HG02759 (cell line): ENCODE measurements around the gene C7orf33.
"Not testable (repeated sequence)": the region's sequence is repeated elsewhere in the genome, so short reads cannot be mapped to it uniquely, and the experiment has no call there.

Source experiments
- ATAC-seq: cut with Tn5 transposase; IDR thresholded peaks from one replicate; pipeline ENCODE4 v1.9.1; 2021; ENCODE audit warnings: mild to moderate bottlenecking, moderate library complexity; ENCODE audit not compliant: unreplicated experiment

The C7orf33 gene, protein sequence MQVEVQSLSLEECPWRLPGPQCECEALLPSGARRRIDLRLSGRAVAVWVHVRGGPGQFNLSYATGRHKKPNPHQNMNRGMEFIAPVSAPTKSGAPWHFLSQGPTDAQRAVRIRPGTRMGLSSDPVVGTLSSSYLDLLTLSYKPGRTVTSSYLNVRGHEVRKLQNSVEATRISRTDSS

DNA sequence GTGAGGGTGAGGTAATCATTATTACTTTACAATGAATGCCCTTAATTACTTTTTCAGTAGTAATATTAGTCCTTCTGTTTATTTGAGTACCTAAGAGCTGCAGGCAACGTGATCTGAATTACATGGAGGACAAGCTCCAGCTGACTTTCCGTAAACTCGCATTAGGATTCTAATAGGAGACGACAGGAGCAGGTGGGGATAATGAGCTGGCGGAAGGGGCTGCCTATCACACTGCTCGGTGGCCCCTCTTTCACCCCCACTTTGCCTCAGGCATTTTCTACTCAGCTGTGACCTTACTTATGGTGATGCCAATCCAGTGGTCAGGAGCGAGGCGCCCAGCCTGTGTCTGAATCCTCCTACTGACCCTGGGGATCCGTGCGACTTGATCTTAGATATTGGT lies at the start of gene C7orf33:
Gene C7orf33, plus strand, starts transcription at position 296 of the 400 bp plus-strand sequence. CDS start 160 bp downstream, outside the sequence.
- ATAC-seq, result no peak

DNA sequence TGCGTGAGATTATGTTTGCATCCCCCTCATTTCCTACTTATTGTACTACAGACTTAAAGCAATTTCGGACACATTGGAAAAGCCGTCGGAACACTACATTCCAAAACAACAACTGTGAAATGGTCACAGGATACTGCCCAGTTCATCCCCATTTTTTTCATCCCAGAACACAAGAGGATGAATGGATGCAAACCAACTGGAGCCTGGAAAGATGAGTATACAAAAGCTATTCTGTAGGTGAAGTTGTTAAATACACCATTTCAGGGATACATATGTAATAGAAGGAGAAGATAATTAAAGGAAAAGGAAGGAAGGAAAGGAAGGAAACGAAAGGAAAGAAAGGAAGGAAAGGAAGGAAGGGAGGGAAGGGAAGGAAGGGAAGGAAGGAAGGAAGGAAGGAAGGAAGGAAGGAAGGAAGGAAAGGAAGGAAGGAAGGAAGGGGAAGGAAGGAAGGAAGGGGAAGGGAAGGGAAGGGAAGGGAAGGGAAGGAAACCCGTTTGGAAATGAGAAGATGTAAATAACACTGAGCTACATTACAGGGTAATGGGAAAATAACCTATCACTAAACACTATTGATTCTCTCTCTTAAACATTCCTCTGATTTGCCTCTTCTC lies 48.6 kb upstream of the C7orf33 start:
- ATAC-seq, result no peak

DNA sequence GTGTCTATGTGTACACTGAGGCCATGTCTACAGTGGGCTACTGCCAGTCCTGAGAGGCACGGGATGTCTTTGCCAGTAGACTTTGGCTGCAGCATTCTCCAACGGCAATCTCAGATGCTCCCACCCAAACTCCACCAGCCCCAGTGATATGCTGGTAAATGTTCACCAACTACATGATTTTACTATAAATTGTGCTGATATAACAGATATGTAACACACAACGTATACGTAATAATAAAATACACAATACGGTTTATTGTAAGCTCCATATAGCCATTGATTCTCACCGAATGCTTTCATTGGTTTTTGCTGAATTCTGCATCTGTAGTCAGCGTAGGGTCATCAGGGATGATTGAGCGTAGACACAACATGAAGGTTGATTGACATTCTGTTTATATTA lies 47.3 kb upstream of the C7orf33 start:
- ATAC-seq, result no peak

DNA sequence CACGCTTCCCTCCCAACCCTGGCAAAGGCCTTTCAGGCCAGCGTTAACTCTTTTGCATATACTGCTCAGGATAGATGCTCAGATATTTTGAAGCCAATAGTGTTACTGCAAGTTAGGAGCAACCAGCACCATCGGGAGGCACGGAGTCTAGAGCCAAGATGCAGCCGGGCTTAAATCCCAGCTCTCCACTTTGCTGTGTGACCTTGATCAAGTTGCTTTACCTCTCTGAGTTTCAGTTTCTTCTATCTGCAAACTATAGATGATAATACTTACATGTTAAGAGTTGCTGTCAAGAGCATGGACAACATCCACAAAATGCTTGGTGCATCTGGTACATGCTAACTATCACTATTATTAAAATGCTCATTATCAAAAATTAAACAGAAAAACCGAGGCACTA lies 45.4 kb upstream of the C7orf33 start:
- no peak for ATAC-seq

DNA sequence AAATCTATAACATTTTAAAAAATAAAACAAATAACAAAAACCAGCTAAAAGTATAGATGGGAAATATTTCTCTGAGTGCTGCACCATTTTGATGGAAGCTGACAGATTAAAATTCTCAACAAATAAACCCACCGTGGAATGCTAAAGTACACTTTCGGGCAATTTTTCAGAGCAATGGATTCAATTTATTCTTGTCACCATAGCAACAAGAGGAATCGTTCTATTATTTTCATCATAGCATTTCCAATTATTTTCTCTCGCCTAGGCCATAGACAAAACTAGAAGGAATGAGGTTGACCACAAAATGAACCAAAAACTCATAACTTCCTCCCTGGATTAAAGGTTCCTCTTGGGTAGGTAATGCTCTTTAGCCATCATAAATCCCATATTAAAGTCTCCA lies 44.6 kb upstream of the C7orf33 start:
- ATAC-seq, result no peak

DNA sequence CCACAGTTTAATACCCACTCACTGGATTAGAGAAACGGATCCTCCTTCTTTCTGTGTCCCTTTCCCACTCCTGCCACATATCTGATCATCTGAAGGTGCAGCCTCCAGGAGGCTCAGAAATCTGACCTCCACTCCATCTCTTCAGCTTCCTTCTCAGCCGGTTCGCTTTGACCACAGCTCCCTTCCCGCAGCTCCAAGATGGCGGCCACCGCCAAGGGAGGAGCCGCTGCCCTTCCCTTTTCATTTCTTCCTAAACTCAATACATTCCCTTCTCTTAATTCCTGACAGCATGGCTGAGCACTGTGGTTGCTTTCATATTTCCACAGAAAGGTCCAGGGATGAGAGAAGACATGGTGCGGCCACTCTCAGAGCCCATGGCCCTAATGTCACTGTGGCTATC lies 43.7 kb upstream of the C7orf33 start:
- no peak for ATAC-seq

DNA sequence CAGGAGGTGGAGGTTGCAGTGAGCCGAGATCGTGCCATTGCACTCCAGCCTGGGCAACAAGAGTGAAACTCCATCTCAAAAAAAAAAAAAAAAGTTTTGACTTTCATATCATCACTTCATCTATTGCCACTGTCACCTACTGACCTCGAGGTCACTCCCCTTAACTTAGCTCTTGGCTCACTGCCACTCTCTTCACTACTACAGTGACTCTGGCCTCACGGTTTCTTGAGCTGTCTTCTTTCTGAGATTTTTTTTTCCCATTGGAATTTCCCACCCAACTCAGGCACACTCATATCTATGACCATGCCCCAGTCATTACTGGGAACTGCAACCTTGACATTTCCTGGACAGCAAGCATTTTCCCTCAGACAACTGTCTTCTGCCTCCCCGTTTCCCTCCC lies 42.6 kb upstream of the C7orf33 start:
- ATAC-seq, result no peak

DNA sequence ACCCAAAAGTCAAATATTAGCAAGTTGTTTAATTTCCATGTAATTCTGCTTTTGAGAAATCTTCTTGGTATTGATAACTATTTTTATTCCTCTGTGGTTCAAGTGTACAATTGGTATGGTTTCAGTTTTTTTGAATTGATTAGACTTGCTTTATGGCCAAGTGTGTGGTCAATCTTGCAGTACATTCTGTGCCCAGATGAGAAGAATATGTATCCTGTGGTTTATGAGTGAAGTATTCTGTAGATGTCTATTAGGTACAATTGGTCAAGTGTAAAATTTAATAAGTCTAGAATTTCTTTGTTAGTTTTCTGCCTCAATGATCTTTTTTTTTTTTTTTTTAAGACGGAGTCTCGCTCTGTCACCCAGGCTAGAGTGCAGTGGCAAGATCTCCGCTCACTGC lies 36.6 kb upstream of the C7orf33 start:
- ATAC-seq, result peak; percentile 66

DNA sequence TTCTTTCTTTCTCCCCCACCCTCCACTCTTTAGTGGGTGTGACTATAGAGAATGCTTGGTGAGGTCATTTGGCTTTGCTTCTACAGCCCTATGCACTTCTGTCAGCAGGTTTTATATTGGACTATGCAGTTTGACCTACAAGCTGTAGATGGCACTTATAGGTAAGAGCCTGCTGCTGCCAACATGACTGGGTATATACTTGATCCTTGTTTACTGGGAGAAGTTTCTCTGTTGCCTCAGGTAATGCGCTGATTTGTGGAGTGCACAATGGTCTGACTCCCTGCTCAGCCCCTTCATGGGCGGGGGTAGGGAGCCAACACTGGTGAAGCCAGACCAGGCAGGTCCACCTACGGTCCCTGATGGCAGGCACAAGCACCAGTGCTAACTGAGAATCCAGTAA lies 33.7 kb upstream of the C7orf33 start:
- no peak for ATAC-seq

DNA sequence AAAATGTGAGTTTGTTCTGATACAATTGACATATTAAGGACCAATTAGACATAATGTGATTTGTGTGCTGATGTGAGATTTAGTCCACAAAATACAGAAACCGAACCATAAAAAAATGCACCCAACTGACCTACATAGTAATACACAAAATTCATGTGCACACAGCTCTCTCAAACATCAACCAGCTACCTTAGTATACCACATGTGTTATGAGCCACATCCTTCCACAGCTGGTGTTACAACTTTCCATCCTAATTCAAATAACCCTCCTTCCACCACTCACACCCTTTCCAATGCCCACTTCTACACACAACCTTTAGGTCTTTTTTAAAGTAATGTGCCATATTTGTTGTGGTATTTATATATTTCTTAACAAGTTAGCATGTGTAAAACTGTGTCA lies 31.7 kb upstream of the C7orf33 start:
- no peak for ATAC-seq

DNA sequence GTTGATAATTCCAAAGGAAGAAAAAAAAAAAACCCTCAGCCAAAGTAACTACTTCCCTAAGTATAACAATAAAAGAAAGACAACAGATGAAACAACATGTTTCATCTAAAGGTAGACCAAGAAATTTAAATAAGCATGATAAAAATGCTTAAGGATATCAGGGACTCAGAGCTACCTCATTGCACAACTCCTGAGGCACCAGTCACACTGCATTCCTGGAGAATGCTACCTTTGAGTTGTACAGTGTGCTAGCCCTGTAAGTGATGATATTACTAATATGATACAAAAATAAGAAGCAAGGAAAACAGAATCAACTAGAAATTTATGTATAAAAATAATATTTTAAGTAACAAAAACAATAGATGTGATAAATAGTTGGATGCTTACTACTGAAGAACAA lies 29.5 kb upstream of the C7orf33 start:
- ATAC-seq, result no peak

DNA sequence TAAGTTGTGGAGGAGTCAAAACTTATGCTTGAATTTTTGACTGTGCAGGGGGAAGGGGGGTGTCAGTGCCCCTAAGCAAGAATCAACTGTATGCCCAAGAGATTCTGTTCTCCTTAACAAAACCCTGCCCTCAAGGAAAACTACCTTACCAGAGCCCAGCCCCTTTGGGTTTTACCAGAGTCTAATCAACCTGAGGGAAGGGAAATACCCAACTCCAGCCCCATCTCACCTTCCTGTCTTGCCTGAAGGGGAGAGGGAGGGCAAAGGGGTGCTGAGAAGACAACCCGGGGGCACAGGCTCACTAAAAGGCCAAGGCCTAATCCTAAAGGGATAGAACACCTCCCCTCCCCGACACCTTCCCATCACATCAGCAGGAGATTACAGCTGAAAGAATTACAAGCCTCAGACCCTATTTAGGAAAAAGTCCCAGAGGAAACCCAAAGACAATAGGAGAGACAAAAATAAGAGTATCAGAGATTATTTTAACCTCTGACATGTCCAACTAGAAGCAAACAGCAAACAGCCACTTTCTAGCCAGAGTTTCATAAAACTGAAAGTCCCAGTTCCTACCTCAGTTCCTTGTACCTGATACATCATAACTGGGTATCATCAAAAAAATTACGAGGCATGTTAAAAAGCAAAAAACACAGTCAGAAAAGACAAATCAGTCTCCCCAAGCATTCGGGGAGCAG lies 26.8 kb upstream of the C7orf33 start:
- peak; percentile 37 for ATAC-seq

DNA sequence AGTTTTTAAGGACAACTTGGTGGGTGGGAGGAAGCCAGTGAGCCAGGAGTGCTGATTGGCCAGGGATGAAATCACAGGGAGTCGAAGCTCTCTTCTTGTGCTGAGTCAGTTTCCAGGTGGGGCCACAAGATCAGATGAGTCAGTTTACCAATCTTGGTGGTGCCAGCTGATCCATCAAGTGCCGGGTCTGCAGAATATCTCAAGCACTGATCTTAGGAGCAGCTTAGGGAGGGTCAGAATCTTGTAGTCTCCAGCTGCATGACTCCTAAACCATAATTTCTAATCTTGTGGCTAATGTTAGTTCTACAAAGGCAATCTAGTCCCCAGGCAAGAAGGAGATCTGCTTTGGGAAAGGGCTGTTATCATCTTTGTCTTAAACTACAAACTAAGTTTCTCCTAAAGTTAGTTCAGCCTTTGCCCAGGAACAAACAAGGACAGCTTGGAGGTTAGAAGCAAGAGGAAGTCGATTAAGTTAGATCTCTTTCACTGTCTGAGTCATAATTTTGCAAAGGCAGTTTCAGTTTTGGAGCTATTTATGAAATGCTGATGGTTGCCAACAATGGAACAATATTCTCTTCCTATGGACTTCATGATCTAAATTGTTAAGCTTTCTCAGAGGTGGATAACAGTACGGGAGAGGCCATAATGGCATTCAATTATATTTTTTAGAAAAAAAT lies 26.2 kb upstream of the C7orf33 start:
- peak; percentile 88 for ATAC-seq

DNA sequence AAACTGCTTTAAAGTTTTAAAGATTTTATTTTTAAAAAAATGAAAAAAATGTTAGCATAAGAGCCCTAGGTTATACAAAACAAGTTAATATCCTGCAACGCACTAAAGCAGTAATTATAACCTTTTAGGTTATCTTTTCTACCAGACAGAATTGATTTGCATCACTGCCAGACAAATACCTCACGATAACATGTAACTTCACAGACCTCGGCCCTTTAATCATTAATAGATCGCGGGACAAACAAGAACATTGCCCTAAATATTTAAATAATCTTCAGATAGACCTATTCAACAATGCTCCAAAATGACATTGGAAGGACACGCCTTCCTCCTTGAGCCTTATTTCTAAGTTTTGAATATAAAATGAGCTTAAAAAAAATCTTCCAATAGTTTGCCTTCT lies 23.8 kb upstream of the C7orf33 start:
- no peak for ATAC-seq

DNA sequence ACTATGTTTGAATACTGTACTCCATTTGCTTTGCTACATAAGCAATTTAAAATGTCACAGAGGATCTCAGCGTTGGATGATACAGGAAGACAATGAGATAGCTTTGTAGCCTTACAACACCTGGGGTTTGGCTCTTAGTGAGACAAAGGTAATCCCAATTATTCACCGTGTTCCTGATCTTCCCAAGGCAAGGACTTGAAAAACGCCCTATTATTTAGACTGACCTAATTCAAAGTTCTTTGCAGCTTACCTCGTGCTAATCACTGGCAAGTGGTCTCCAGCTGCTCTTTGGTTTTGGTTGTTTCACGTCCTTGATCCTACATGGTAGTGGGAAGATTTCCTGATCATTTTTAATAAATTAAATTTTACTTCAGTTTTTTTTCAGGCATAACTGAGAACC lies 23.0 kb upstream of the C7orf33 start:
- no peak for ATAC-seq

DNA sequence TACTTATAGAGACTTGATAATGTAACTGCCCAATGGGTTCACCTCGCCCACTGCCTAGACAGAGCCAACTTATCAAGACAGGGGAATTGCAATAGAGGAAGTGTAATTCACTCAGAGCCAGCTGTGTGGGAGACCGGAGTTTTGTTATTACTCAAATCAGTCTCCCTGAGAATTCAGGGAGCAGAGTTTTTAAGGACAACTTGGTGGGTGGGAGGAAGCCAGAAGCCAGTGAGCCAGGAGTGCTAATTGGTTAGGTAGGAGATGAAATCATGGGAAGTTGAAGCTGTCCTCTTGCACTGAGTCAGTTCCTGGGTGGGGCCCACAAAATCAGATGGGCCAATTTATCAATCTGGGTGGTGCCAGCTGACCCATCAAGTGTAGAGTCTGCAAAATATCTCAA lies 20.1 kb upstream of the C7orf33 start:
- no peak for ATAC-seq

DNA sequence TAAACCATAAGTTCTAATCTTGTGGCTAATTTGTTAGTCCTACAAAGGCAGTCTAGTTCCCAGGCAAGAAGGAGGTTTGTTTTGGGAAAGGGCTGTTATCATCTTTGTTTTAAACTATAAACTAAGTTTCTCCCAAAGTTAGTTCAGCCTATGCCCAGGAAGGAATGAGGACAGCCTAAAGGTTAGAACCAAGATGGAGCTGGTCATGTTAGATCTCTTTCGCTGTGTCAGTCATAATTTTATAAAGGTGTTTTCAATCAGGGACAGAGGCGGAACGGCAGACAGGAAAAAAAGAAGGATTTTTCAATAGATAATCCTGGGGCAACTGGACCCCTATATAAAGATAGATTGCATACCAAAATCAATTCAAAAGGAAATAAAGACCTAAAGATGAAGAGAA lies 19.6 kb upstream of the C7orf33 start:
- ATAC-seq, result not testable (repeated sequence)

DNA sequence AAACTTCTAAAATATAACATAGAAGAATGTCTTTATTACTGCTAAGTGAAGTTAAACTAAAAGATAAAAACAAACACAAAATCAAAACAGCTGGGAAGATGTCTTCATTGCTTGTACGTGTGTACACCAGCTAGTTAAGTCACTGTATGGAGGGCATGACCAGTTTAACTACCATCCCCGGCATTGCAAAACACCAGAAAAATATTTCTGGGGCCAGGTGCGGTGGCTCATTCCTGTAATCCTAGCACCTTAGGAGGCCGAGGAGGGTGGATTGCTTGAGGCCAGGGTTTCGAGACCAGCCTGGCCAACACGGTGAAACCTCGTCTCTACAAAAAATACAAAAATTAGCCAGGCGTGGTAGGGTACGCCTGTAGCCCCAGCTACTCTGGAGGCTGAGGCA lies 19.2 kb upstream of the C7orf33 start:
- no peak for ATAC-seq

DNA sequence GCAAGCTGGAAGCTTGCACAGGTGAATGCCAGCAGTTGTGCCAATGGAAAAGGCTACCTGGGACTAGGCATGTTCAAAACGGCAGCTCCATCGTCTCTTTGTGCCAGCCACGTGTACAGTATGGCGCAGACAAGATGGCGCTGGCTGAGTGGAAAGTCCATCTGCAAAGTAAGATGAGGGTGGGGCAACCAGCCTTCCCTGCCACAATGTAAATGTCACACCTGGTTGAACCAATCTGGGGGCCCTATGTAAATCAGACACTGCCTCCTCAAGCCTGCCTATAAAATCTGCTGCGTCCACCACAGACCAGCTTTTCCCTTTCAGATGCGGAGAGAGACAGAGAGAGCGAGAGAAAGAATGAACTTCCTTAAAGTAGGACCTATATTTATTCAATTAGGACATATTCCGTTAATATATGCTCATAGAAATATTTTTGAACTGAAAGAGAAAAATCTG lies 18.5 kb upstream of the C7orf33 start:
- no peak for ATAC-seq

DNA sequence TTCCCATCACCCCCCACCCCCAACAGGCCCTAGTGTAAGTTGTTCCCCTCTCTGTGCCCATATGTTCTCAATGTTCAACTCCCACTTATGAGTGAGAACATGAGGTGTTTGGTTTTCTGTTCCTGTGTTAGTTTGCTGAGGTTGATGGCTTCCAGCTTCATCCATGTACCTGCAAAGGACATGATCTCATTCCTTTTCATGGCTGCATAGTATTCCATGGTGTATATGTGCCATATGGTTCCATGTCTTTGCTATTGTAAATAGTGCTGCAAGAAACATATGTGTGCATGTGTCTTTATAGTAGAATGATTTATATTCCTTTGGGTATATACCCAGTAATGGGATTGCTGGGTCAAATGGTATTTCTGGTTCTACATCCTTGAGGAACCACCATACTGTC lies 17.0 kb upstream of the C7orf33 start:
- not testable (repeated sequence) for ATAC-seq

DNA sequence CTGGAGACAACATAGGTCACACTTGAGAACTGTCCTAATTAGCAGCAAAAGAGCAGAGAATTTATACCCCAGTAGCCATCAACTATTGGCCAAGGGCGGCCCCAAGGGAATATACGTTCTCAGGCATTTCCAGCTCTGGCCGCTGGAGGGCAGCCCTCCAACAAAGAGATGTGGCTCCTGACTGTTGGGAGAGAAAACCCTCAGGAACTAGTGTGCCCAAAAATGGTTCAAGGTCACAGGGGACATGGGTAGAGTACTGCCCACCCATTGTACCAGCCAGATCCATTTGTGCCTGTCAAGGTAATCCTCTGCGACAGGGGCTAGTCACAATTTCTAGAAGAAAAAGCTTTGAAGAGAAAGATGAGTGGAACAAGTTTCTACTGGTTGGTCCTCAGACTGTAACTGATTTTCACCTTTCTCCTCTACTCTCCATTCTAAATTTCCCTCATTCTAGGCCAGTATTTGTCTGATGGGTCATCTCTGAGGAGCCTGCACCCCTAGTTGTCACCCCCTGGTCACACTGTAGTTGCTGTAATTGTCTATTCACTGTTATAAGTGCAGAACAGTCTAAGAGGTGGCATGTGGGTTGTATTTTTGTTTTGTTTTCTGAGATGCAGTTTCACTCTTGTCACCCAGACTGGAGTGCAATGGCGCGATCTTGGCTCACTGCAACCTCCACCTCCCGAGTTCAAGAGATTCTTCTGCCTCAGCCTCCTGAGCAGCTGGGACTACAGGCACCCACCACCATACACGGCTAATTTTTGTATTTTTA lies 14.7 kb upstream of the C7orf33 start:
- ATAC-seq, result peak; percentile 94
